ENCODE data around the gene SEMA4D.

DNA sequence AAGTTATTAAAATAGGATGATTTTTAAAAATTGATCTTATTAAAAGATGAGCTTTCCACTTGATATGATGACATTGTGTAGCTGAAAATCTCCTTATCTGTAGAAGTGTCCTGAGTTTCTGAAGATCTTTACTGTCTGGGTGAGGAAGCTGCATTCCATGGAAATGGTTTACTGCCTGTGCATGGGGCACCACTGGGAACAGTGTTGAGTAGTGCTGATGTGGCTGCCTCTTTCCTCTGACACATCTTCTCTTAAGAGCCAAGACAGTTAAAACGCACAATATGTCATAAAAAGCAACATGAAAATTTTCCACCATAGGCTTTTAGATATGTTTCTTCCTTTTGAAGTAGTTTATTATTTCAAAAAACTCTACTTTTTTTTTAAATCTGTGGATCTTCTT, 155.0 kb downstream of the SEMA4D start:
- TF ChIP-seq POLR2A (IDR thresholded peaks at IDR 0.05): no peak
- TF ChIP-seq, protein P1, sequence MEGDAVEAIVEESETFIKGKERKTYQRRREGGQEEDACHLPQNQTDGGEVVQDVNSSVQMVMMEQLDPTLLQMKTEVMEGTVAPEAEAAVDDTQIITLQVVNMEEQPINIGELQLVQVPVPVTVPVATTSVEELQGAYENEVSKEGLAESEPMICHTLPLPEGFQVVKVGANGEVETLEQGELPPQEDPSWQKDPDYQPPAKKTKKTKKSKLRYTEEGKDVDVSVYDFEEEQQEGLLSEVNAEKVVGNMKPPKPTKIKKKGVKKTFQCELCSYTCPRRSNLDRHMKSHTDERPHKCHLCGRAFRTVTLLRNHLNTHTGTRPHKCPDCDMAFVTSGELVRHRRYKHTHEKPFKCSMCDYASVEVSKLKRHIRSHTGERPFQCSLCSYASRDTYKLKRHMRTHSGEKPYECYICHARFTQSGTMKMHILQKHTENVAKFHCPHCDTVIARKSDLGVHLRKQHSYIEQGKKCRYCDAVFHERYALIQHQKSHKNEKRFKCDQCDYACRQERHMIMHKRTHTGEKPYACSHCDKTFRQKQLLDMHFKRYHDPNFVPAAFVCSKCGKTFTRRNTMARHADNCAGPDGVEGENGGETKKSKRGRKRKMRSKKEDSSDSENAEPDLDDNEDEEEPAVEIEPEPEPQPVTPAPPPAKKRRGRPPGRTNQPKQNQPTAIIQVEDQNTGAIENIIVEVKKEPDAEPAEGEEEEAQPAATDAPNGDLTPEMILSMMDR (IDR thresholded peaks at IDR 0.05): no peak

Data from adrenal gland (tissue), 5 donors.